ENCODE results near the gene MRPL9.

Gene MRPL9

DNA sequence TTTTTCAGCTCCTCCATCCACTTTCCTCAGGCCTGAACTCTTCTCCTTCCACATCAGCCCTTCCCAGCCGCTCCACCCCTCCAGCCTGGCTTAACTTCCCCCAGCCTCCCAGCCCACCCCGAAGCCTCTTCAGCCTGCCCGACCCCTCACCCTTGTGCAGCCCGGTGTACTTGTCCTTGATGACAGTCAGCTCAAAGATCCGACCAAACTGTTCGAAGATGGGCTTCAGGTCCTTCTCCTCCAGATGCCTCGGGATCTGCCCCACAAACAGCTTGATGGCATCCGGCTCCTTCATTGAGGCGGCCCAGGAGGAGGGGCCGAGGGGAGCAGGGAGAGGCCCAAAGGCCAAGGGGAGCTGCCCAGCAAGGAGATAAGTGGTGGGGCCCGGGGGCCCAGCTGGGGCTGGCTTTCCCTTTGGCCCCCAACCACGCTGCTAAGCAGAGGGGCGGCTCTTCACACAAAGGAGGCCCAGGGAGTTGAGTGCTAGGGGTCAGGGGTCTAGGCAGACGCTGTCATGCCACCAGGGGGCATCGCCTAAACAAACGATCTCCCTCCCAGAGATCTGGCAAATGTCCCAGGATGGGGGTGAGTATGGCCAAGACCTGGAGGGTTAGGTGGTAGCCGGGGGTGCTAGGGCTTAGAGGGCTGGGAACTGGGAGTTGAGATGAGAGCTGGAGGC is 47.4 kb downstream of the MRPL9 start:
- H2AFZ ChIP-seq (ENCODE audit: low read depth, low read length, severe bottlenecking), result no peak overlapping the region
- no peaks in the 10 kb centered on the region for H3K79me2 ChIP-seq (ENCODE audit: insufficient read depth, low read length)
- H3K27me3 ChIP-seq (ENCODE audit: low read length), result no peaks in the 10 kb centered on the region
- TF ChIP-seq CTCF (IDR thresholded peaks at IDR 0.05; ENCODE audit: insufficient read depth, low read length, poor library complexity, severe bottlenecking) (no peak), EZH2phosphoT487 (conservative IDR thresholded peaks at IDR 0.05; ENCODE audit: low read length) (no peak)
- H4K20me1 ChIP-seq (ENCODE audit: low read depth, low read length), result no peaks in the 10 kb centered on the region
- no peak overlapping the region for H3K4me2 ChIP-seq (ENCODE audit: low read depth, low read length, poor library complexity, severe bottlenecking)
- H3K9me3 ChIP-seq (ENCODE audit: insufficient read depth, low read length), result no peaks in the 10 kb centered on the region
- H3K9me2 ChIP-seq (replicated peaks; ENCODE audit: insufficient read depth, low read length), result no peaks in the 10 kb centered on the region
- H3K4me3 ChIP-seq (ENCODE audit: insufficient read depth, low read length, poor library complexity, severe bottlenecking), result no peak overlapping the region
- no peak overlapping the region for H3K27ac ChIP-seq (ENCODE audit: low read depth, low read length)
- H3F3A ChIP-seq (ENCODE audit: insufficient read depth), result no peaks in the 10 kb centered on the region
- no peaks in the 10 kb centered on the region for H3K36me3 ChIP-seq (ENCODE audit: low read length)
- H3K9ac ChIP-seq (ENCODE audit: low read length), result no peak overlapping the region

GRCh38 chr1:151714820-151715725 is 48.2 kb downstream of the MRPL9 start:
- H3F3A ChIP-seq (ENCODE audit: insufficient read depth), result no peaks in the 10 kb centered on the region
- no peak for TF ChIP-seq EZH2phosphoT487 (conservative IDR thresholded peaks at IDR 0.05; ENCODE audit: low read length)
- TF ChIP-seq CTCF (IDR thresholded peaks at IDR 0.05; ENCODE audit: insufficient read depth, low read length, poor library complexity, severe bottlenecking), result no peak
- H3K4me2 ChIP-seq (ENCODE audit: low read depth, low read length, poor library complexity, severe bottlenecking), result no peak overlapping the region
- no peak overlapping the region for H3K27ac ChIP-seq (ENCODE audit: low read depth, low read length)
- no peaks in the 10 kb centered on the region for H3K9me2 ChIP-seq (replicated peaks; ENCODE audit: insufficient read depth, low read length)
- H3K9me3 ChIP-seq (ENCODE audit: insufficient read depth, low read length), result no peaks in the 10 kb centered on the region
- H4K20me1 ChIP-seq (ENCODE audit: low read depth, low read length), result no peaks in the 10 kb centered on the region
- H3K36me3 ChIP-seq (ENCODE audit: low read length), result no peaks in the 10 kb centered on the region
- no peak overlapping the region for H3K9ac ChIP-seq (ENCODE audit: low read length)
- H3K79me2 ChIP-seq (ENCODE audit: insufficient read depth, low read length), result no peaks in the 10 kb centered on the region
- no peak overlapping the region for H2AFZ ChIP-seq (ENCODE audit: low read depth, low read length, severe bottlenecking)
- H3K27me3 ChIP-seq (ENCODE audit: low read length), result no peaks in the 10 kb centered on the region
- H3K4me3 ChIP-seq (ENCODE audit: insufficient read depth, low read length, poor library complexity, severe bottlenecking), result no peak overlapping the region

DNA sequence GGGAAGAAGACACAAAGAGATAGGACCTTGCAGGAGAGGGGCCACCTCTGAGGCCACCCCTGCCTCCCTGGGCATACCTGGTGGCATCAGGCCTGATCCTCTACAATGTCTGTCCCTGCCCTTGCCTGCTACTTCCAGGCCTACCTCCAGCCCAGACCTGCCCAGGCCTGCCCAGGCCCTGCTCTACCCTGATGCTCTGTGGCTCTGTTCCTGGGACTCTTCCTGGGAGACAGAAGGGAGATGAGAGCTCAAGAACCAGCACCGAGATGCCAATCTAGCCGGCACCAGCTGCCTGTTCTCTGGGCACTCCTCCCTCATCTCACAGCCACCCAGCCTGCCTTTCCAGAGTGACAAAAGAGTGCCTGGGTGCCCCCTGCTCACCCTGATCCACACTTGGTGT is 49.4 kb downstream of the MRPL9 start:
- Histone ChIP-seq H3F3A (ENCODE audit: insufficient read depth) (no peaks in the 10 kb centered on the region), H3K27ac (ENCODE audit: low read depth, low read length) (no peak overlapping the region), H3K79me2 (ENCODE audit: insufficient read depth, low read length) (no peaks in the 10 kb centered on the region), H2AFZ (ENCODE audit: low read depth, low read length, severe bottlenecking) (no peak overlapping the region), H4K20me1 (ENCODE audit: low read depth, low read length) (no peaks in the 10 kb centered on the region), H3K36me3 (ENCODE audit: low read length) (no peaks in the 10 kb centered on the region), H3K9me3 (ENCODE audit: insufficient read depth, low read length) (no peaks in the 10 kb centered on the region), H3K4me2 (ENCODE audit: low read depth, low read length, poor library complexity, severe bottlenecking) (no peak overlapping the region), H3K9ac (ENCODE audit: low read length) (no peak overlapping the region), H3K4me3 (ENCODE audit: insufficient read depth, low read length, poor library complexity, severe bottlenecking) (no peak overlapping the region), H3K9me2 (replicated peaks; ENCODE audit: insufficient read depth, low read length) (no peaks in the 10 kb centered on the region), H3K27me3 (ENCODE audit: low read length) (no peaks in the 10 kb centered on the region)
- TF ChIP-seq EZH2phosphoT487 (conservative IDR thresholded peaks at IDR 0.05; ENCODE audit: low read length) (no peak), CTCF (IDR thresholded peaks at IDR 0.05; ENCODE audit: insufficient read depth, low read length, poor library complexity, severe bottlenecking) (no peak)
